HepG2 (cell line): ENCODE data around the gene METAP1D. TPM values are rescaled to one million over a fixed set of nuclear protein-coding genes. Genes with fewer than 3 reads are reported as not detected.

Source experiments
- ATAC-seq: fragments of 200-7000 bp; cut with Tn5 transposase; 3 replicates; pipeline ENCODE4 v1.9.1; 2020; ENCODE audit warnings: mild to moderate bottlenecking, moderate library complexity
- BruUV-seq: library from RNA; stranded (reverse); fragments of 400-500 nt; replicated peaks from 2 replicates; lab custom pipeline; 2021; lab: Mats Ljungman, UMichigan
- CTCF ChIA-PET: fragments of 300-600 bp; formaldehyde crosslinking; extraction: SDS; loops from one replicate; lab custom pipeline; 2021; ENCODE audit warnings: low total read pairs, inconsistent platforms, low intra/inter-chr PET ratio; lab: Yijun Ruan, JAX
- POLR2A ChIA-PET: fragments of 350-600 bp; sonication (Branson Sonifier 250); formaldehyde crosslinking; loops from one replicate; lab custom pipeline; 2020; ENCODE audit warnings: antibody characterized with exemption, inconsistent platforms; lab: Yijun Ruan, JAX
- DNase-seq: peaks from one replicate; pipeline ENCODE4 v3.0.0-alpha.2; 2015; ENCODE audit warnings: low spot score
- FAIRE-seq: peaks from 3 replicates; lab custom pipeline; 2011; peaks lifted over from hg19 to GRCh38; lab: Jason Lieb, UNC
- H2AFZ ChIP-seq: one replicate; pipeline ENCODE4 v1.6.1; 2011; ENCODE audit warnings: low read length, inconsistent platforms
- H3K27ac ChIP-seq: fragments of 300-600 bp; 3 replicates; pipeline ENCODE4 v1.8.0; 2011; ENCODE audit warnings: mixed run types, mild to moderate bottlenecking, mixed read lengths, low read length, inconsistent platforms; ENCODE audit not compliant: insufficient read depth; ENCODE audit errors: extremely low read length
- H3K27me3 ChIP-seq, 2 experiments: fragments of 200-600 bp in 1 of 2; 2 replicates in 1 of 2; 3 replicates in 1 of 2; pipeline versions ENCODE4 v1.6.0 to v1.8.0; 2011; ENCODE audit warnings: low read length in 2 of 2, mild to moderate bottlenecking in 2 of 2, moderate library complexity in 2 of 2, inconsistent platforms in 1 of 2; ENCODE audit not compliant: insufficient read depth in 2 of 2, control insufficient read depth in 1 of 2
- H3K36me3 ChIP-seq, 2 experiments: fragments of 200-600 bp in 1 of 2; replicated peaks in 1 of 2; 2 replicates in 1 of 2; 3 replicates in 1 of 2; pipeline versions ENCODE4 v1.5.1 to v1.8.0; 2011; ENCODE audit warnings: low read length in 2 of 2, inconsistent platforms in 1 of 2; ENCODE audit not compliant: insufficient read depth in 2 of 2, control insufficient read depth in 1 of 2
- H3K4me1 ChIP-seq: 2 replicates; pipeline ENCODE4 v1.5.1; 2012; ENCODE audit warnings: low read length, inconsistent platforms; ENCODE audit not compliant: insufficient read depth
- H3K4me2 ChIP-seq: 2 replicates; pipeline ENCODE4 v1.6.0; 2011; ENCODE audit warnings: low read depth, low read length, inconsistent platforms
- H3K4me3 ChIP-seq, 3 experiments: fragments of 200-600 bp in 1 of 3; sonication (generic), shearing (Covaris generic) in 1 of 3; replicated peaks in 1 of 3; 2 replicates each; pipeline ENCODE4 v1.5.1; 2011 to 2016; ENCODE audit warnings: low read length in 3 of 3, inconsistent platforms in 2 of 3, low read depth in 2 of 3, mild to moderate bottlenecking in 2 of 3, control low read depth in 1 of 3, mixed read lengths in 1 of 3; ENCODE audit not compliant: insufficient read depth in 1 of 3
- H3K79me2 ChIP-seq: one replicate; pipeline ENCODE4 v1.6.1; 2011; ENCODE audit warnings: low read length, inconsistent platforms; ENCODE audit not compliant: insufficient read depth
- H3K9ac ChIP-seq: 2 replicates; pipeline ENCODE4 v1.6.0; 2011; ENCODE audit warnings: mild to moderate bottlenecking, low read depth, low read length, inconsistent platforms; ENCODE audit not compliant: insufficient read depth
- H3K9me3 ChIP-seq: 2 replicates; pipeline ENCODE4 v1.5.1; 2012; ENCODE audit warnings: mild to moderate bottlenecking, low read length
- H4K20me1 ChIP-seq: 2 replicates; pipeline ENCODE4 v1.6.0; 2011; ENCODE audit warnings: inconsistent platforms, mild to moderate bottlenecking, low read length, moderate library complexity; ENCODE audit not compliant: insufficient read depth
- CBX2 ChIP-seq, 2 experiments: fragments of 200-600 bp in 1 of 2; sonication (generic); formaldehyde crosslinking in 1 of 2; IDR thresholded peaks; 2 replicates each; pipeline versions ENCODE4 v1.7.0 to v1.8.1; 2018 to 2022; ENCODE audit warnings: low read depth in 2 of 2, low read length in 1 of 2, mild to moderate bottlenecking in 1 of 2, missing genetic modification reagents in 1 of 2
- ISX ChIP-seq: sonication (generic); formaldehyde crosslinking; conservative IDR thresholded peaks from 2 replicates; pipeline ENCODE4 v1.5.0; 2020; ENCODE audit warnings: missing genetic modification reagents
- NBN ChIP-seq: fragments of 450-650 bp; conservative IDR thresholded peaks from 2 replicates; pipeline ENCODE4 v1.6.1; 2017
- ZFP90 ChIP-seq: sonication (generic); formaldehyde crosslinking; IDR thresholded peaks from 2 replicates; pipeline ENCODE4 v1.8.0; 2022; ENCODE audit warnings: missing genetic modification reagents, mild to moderate bottlenecking, inconsistent platforms, borderline replicate concordance
- ZNF235 ChIP-seq: sonication (generic); formaldehyde crosslinking; IDR thresholded peaks from 2 replicates; pipeline ENCODE4 v1.8.1; 2023; ENCODE audit warnings: mild to moderate bottlenecking, missing genetic modification reagents, borderline replicate concordance
- ZNF317 ChIP-seq: sonication (generic); formaldehyde crosslinking; IDR thresholded peaks from 2 replicates; pipeline ENCODE4 v1.5.0; 2020; ENCODE audit warnings: mild to moderate bottlenecking, missing genetic modification reagents
- ZNF564 ChIP-seq: sonication (generic); formaldehyde crosslinking; IDR thresholded peaks from 2 replicates; pipeline ENCODE4 v1.8.1; 2023; ENCODE audit warnings: mild to moderate bottlenecking, missing genetic modification reagents
- WGBS: methylation state at CpG from one replicate; pipeline ENCODE4 v1.1.6; 2017; ENCODE audit warnings: low lambda C conversion rate; 5-methylcytosine and 5-hydroxymethylcytosine counted together
- in situ Hi-C: cut with HindIII; loops from 2 replicates; pipeline ENCODE4 v1.10.0; 2017; ENCODE audit warnings: low pct_unique_long_range_greater_than_20kb; ENCODE audit not compliant: extremely low pct_ligation_motif_present
- intact Hi-C: fragments of 100-400 bp; cut with micrococcal nuclease; formaldehyde crosslinking; loops from one replicate; pipeline ENCODE4 v1.10.0; 2022; ENCODE audit not compliant: unreplicated experiment
- polyA plus RNA-seq, 8 experiments: library from polyadenylated mRNA; depleted of rRNA in 3 of 8; stranded (reverse) in 7 of 8; unstranded in 1 of 8; fragments of >200 nt; fragmentation: Illumina TruSeq in 4 of 8; extraction: Trizol in 4 of 8; gene quantifications; 2 replicates each; pipeline versions ENCODE4 v1.2.1 to v1.2.3, GENCODE V29; 2011 to 2016; ENCODE audit warnings: low read depth in 4 of 8, missing spikeins in 1 of 8, mixed read lengths in 1 of 8; ENCODE audit not compliant: insufficient read depth in 1 of 8
- total RNA-seq, 5 experiments: library from RNA; depleted of rRNA; stranded (reverse); fragments of >200 nt; fragmentation: Illumina TruSeq; extraction: Trizol; gene quantifications; 2 replicates each; pipeline ENCODE4 v1.2.3, GENCODE V29; 2016; ENCODE audit warnings: low read depth in 1 of 5

METAP1D gene
- total and polyA plus RNA-seq, 2 of the 13 experiments (the other 11 are each of a cell fraction or from before 2014, with no cell fraction given) = 14.7 to 21.6 TPM

- ATAC-seq (no peak), DNase-seq (no peak), FAIRE-seq (no peak)
- WGBS = 63% methylated on average over 13 of the region's 13 CpGs
- no peak overlapping the region for H2AFZ ChIP-seq
- no TSS peak for BruUV-seq
- H3K4me1 ChIP-seq = peaks cover 82% of the 10 kb centered on the region
- peaks cover 18 to 57% of the 10 kb centered on the region in 2 experiments for H3K27me3 ChIP-seq
- peak overlapping the region; percentile 29; the same call in 1 of the 2 replicates for H3K9ac ChIP-seq
- intact Hi-C loops (loop anchor here (10.0 kb wide), 1 partner anchor 1125 kb away; no protein-coding TSS in a partner anchor), in situ Hi-C loops (loop anchor here (5.0 to 10.0 kb wide), 2 partner anchors 102 to 305 kb away; partner anchors contain the start of gene METAP1D)
- ChIA-PET CTCF (no interaction called here), POLR2A (interaction anchor here (0.6 to 2.0 kb wide), 8 partner anchors 11 to 177 kb away, joined by 3 to 16 read pairs (median 4); partner anchors contain the start of genes DLX1 and HAT1)
- TF ChIP-seq ZFP90 (CRISPR knock-in tag) (no peak), ISX (CRISPR knock-in tag) (no peak), NBN (no peak), ZNF235 (CRISPR knock-in tag) (no peak), CBX2 (IDR thresholded peaks at IDR 0.05; ENCODE audit: low read depth, low read length) (peak; percentile 93; the same call in 1 of the 2 replicates), CBX2 (CRISPR knock-in tag; IDR thresholded peaks at IDR 0.05; ENCODE audit: low read depth) (no peak), ZNF564 (CRISPR knock-in tag) (no peak), ZNF317 (no peak)
- H3K79me2 ChIP-seq = no peaks in the 10 kb centered on the region
- peak overlapping the region; percentile 99 for H3K4me2 ChIP-seq
- H3K27ac ChIP-seq = no peak overlapping the region
- H3K9me3 ChIP-seq = no peaks in the 10 kb centered on the region
- H3K4me3 ChIP-seq = peak overlapping the region; percentile 47 to 75 (median 49)
- H4K20me1 ChIP-seq = no peaks in the 10 kb centered on the region; the same call in 1 of the 2 replicates
- no peaks in the 10 kb centered on the region for H3K36me3 ChIP-seq
Observed at GRCh38 chr2:172099472-172100079, 99.8 kb downstream of the METAP1D start.
